Activated CD4-positive, alpha-beta T cell treated with anti-CD3 and anti-CD28 coated beads, Interleukin-2, amount 50 U/mL, for 1 hour (primary cell): ENCODE data around the gene MINAR2.

ENCODE experiments used
- DNase-seq: peaks from one replicate; pipeline ENCODE4 v3.0.0-alpha.2; 2020

Gene MINAR2

GRCh38 chr5:129773376-129773775, 25.5 kb downstream of the MINAR2 start:
- no peak for DNase-seq

- no peak for DNase-seq
Measured at GRCh38 chr5:129781594-129781993, 33.7 kb downstream of the MINAR2 start.

- no peak for DNase-seq
Measured at GRCh38 chr5:129803403-129803802, 55.5 kb downstream of the MINAR2 start.

GRCh38 chr5:129804705-129805104, 56.8 kb downstream of the MINAR2 start:
- no peak for DNase-seq

GRCh38 chr5:129807162-129807814, 59.4 kb downstream of the MINAR2 start:
- no peak for DNase-seq
